Measurements from ENCODE around the gene STAMBPL1. TPM values are rescaled to one million over a fixed set of nuclear protein-coding genes. Genes with fewer than 3 reads are reported as not detected.
"Not testable (repeated sequence)": the region's sequence is repeated elsewhere in the genome, so short reads cannot be mapped to it uniquely, and the experiment has no call there.

Gene STAMBPL1
- total RNA-seq, 1 experiment from 2014 or later, result 23.1 TPM

- no peak for DNase-seq
- Histone ChIP-seq H3K27me3 (no peaks in the 10 kb centered on the region), H3K36me3 (peaks cover 59% of the 10 kb centered on the region), H3K4me3 (no peak overlapping the region), H3K9me3 (no peaks in the 10 kb centered on the region)
These were observed 43.5 kb downstream of the STAMBPL1 start for GRCh38 chr10:88923520-88923919.

DNA sequence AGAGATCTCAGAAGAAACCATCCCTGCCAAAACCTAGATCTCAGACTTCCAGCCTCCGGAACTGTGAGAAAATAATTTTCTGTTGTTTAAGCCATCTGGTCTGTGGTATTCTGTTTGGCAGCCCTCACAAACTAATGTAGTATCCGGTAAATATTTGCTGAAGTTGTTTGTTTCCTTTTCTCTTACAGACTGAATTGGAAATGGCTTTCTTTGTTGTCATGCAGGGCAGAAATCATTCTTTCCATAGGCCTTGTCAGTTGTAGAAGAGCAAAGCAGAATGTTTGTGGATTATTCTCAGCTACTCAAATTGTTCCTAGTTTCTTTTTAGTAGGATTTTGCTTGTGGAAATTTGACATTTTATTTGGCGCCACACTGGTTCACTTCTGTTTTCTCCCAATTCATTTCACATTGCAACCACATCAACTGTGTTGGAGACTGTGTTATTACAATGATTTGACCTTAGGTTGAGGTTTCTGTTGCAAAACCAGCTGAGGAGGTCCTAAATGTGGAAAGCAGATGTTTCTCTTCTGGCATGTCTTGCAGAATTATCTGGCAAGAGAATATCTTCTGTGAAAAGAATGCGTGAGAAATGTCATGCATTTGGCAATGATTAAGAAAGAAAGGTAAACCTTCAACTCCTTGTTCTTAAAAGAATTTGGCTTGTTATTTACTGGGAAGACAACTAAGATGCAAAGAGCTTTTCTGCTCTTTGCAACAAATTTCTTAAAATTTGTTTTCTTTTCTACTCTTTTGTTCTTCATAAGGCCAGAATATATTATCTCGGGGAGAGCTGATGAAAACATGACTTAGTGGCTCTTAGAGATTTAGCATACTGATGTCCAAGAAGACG is 46.7 kb downstream of the STAMBPL1 start:
- Histone ChIP-seq H3K4me3 (no peak overlapping the region), H3K9me3 (no peaks in the 10 kb centered on the region), H3K27me3 (no peaks in the 10 kb centered on the region), H3K36me3 (peaks cover 56% of the 10 kb centered on the region)
- DNase-seq, result peak; percentile 24

DNA sequence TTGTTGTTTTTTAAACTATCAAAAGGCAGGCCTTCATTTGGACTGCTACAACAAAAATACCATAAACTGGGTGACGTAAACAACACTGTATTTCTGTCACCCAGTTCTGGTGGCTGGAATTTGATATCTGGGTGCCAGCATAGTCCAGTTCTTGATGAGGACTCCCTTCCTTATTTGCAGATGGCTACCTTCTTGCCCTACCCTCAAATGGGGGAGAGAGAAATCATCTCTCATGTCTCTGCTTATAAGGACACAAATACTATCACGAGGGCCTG is 47.3 kb downstream of the STAMBPL1 start:
- no peak for DNase-seq
- H3K9me3 ChIP-seq, result no peaks in the 10 kb centered on the region
- H3K36me3 ChIP-seq, result peaks cover 52% of the 10 kb centered on the region
- no peak overlapping the region for H3K4me3 ChIP-seq
- no peaks in the 10 kb centered on the region for H3K27me3 ChIP-seq

GRCh38 chr10:88928254-88928653 is 48.2 kb downstream of the STAMBPL1 start:
- H3K4me3 ChIP-seq, result no peak overlapping the region
- H3K27me3 ChIP-seq, result no peaks in the 10 kb centered on the region
- no peaks in the 10 kb centered on the region for H3K9me3 ChIP-seq
- DNase-seq, result no peak
- H3K36me3 ChIP-seq, result peaks cover 47% of the 10 kb centered on the region

GRCh38 chr10:88931548-88931947 is 51.5 kb downstream of the STAMBPL1 start:
- no peak overlapping the region for H3K4me3 ChIP-seq
- DNase-seq, result no peak

DNA sequence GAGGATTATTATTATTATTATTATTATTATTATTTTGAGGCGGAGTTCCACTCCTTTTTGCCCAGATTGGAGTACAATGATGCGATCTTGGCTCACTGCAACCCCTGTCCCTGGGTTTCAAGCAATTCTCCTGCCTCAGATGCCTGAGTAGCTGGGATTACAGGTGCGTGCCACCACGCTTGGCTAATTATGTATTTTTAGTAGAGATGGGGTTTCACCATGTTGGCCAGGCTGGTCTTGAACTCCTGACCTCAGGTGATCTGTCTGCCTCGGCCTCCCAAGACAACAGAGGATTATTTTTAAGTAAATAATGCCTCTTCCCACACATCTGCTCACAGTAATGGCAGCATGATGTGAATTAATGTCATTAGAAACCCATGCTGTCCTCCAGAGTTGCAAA is 52.0 kb downstream of the STAMBPL1 start:
- not testable (repeated sequence) for H3K4me3 ChIP-seq, DNase-seq, H3K9me3 ChIP-seq, H3K27me3 ChIP-seq
- H3K36me3 ChIP-seq, result peaks cover 26% of the 10 kb centered on the region

More at GRCh38 chr10:88931548-88931947, 51.5 kb downstream of the STAMBPL1 start:
- peaks cover 26% of the 10 kb centered on the region for H3K36me3 ChIP-seq
- no peaks in the 10 kb centered on the region for H3K9me3 ChIP-seq
- H3K27me3 ChIP-seq, result no peaks in the 10 kb centered on the region

- peaks cover 19% of the 10 kb centered on the region for H3K36me3 ChIP-seq
- DNase-seq, result peak; percentile 78
- H3K9me3 ChIP-seq, result no peaks in the 10 kb centered on the region
- H3K4me3 ChIP-seq, result no peak overlapping the region
- no peaks in the 10 kb centered on the region for H3K27me3 ChIP-seq
These were observed 52.7 kb downstream of the STAMBPL1 start for GRCh38 chr10:88932539-88933256.

DNA sequence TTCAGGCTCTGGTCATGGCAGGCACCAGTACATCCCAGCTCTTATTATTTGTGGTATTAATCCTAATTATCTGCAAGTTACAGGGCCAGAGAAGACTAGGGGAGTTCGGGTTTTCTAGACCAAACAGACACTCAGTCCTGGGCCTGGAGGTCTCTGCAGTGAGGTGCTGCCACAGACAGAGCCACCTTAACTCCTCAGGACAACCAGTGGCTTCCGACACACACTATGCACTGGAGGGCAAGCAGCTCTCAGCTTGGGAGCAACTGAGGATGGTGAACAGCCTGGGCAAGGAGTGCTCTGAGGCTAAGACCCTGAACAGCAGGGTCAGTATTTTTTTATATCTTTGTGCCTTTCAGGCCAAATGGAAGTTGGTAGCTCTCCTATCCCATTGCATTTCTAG is 53.5 kb downstream of the STAMBPL1 start:
- Histone ChIP-seq H3K9me3 (no peaks in the 10 kb centered on the region), H3K4me3 (no peak overlapping the region), H3K27me3 (no peaks in the 10 kb centered on the region), H3K36me3 (peaks cover 17% of the 10 kb centered on the region)
- DNase-seq, result no peak

GRCh38 chr10:88934900-88935672 is 55.0 kb downstream of the STAMBPL1 start:
- H3K36me3 ChIP-seq, result peaks cover 11% of the 10 kb centered on the region
- peak; percentile 51 for DNase-seq
- H3K4me3 ChIP-seq, result no peak overlapping the region
- no peaks in the 10 kb centered on the region for H3K27me3 ChIP-seq
- H3K9me3 ChIP-seq, result no peaks in the 10 kb centered on the region

GRCh38 chr10:88936656-88937055 is 56.6 kb downstream of the STAMBPL1 start:
- Histone ChIP-seq H3K27me3 (no peaks in the 10 kb centered on the region), H3K36me3 (peaks cover 11% of the 10 kb centered on the region), H3K9me3 (no peaks in the 10 kb centered on the region), H3K4me3 (no peak overlapping the region)
- no peak for DNase-seq

DNA sequence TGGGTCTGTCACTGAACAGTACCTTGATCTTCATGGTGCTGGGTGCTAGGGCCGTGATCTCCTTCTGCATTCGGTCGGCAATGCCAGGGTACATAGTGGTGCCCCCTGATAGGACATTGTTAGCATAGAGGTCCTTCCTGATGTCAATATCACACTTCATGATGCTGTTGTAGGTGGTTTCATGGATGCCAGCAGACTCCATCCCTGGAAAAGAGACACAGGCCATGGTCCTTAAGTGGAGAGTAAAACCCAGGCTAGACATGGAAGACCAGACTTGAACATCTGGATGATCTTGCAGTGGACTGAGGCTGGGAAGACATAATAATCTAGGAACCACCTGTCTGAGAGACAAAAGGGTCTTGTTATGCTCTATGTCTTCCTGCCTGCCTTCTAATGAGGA is 58.0 kb downstream of the STAMBPL1 start:
- no peak for DNase-seq
- H3K27me3 ChIP-seq, result no peaks in the 10 kb centered on the region
- H3K9me3 ChIP-seq, result no peaks in the 10 kb centered on the region
- peaks cover 11% of the 10 kb centered on the region for H3K36me3 ChIP-seq
- H3K4me3 ChIP-seq, result no peak overlapping the region

DNA sequence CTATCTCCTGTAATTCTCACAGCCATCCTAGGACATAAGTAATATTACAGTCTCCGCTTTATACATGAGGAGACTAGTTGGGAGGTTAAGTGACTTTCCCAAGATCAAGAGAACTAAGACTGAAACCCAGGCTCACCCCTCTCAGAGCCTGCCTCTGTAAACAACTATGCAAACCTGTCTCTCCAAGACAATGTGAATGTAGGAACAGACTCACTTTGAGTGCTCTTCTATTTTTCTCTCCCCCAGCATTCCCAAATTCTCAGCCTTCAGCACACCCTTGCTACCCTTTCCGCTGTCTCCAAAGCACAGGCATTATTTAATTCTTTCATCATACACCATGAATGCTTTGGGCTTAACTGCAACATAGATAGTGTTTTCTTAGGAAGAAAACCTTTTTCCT is 58.9 kb downstream of the STAMBPL1 start:
- H3K27me3 ChIP-seq, result no peaks in the 10 kb centered on the region
- no peak for DNase-seq
- peaks cover 11% of the 10 kb centered on the region for H3K36me3 ChIP-seq
- H3K9me3 ChIP-seq, result no peaks in the 10 kb centered on the region
- no peak overlapping the region for H3K4me3 ChIP-seq

GRCh38 chr10:88941026-88941425 is 61.0 kb downstream of the STAMBPL1 start:
- DNase-seq, result no peak
- Histone ChIP-seq H3K36me3 (peaks cover 5% of the 10 kb centered on the region; the same call in 1 of the 2 replicates), H3K4me3 (no peak overlapping the region), H3K27me3 (no peaks in the 10 kb centered on the region), H3K9me3 (no peaks in the 10 kb centered on the region)

DNA sequence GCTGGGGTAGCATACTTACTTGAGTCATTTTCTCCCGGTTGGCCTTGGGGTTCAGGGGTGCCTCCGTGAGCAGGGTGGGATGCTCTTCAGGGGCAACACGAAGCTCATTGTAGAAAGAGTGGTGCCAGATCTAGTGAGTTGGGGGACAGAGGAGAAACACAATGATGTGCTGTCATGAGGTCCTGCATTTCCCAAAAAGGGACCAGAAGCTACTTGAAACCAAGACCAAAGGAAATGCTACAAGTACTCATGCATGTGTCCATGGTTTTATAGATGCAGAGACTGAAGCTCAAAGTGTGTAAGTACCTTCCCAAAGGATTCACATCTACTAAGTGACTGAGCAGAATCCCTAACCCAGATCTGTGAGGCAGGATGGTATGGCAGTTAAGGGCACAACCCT is 63.7 kb downstream of the STAMBPL1 start:
- H3K36me3 ChIP-seq, result peaks cover 5% of the 10 kb centered on the region; the same call in 1 of the 2 replicates

GRCh38 chr10:88944813-88945212 is 64.8 kb downstream of the STAMBPL1 start:
- H3K36me3 ChIP-seq, result no peaks in the 10 kb centered on the region
- no peak overlapping the region for H3K4me3 ChIP-seq
- H3K27me3 ChIP-seq, result no peaks in the 10 kb centered on the region
- DNase-seq, result no peak
- no peaks in the 10 kb centered on the region for H3K9me3 ChIP-seq

More for the DNA sequence above, 63.7 kb downstream of the STAMBPL1 start:
- Histone ChIP-seq H3K9me3 (no peaks in the 10 kb centered on the region), H3K4me3 (no peak overlapping the region), H3K27me3 (no peaks in the 10 kb centered on the region)
- DNase-seq, result no peak

- no peaks in the 10 kb centered on the region for H3K27me3 ChIP-seq
- H3K36me3 ChIP-seq, result no peaks in the 10 kb centered on the region
- no peak for DNase-seq
- H3K9me3 ChIP-seq, result no peaks in the 10 kb centered on the region
- no peak overlapping the region for H3K4me3 ChIP-seq
These were observed 66.2 kb downstream of the STAMBPL1 start for GRCh38 chr10:88946200-88946599.

DNA sequence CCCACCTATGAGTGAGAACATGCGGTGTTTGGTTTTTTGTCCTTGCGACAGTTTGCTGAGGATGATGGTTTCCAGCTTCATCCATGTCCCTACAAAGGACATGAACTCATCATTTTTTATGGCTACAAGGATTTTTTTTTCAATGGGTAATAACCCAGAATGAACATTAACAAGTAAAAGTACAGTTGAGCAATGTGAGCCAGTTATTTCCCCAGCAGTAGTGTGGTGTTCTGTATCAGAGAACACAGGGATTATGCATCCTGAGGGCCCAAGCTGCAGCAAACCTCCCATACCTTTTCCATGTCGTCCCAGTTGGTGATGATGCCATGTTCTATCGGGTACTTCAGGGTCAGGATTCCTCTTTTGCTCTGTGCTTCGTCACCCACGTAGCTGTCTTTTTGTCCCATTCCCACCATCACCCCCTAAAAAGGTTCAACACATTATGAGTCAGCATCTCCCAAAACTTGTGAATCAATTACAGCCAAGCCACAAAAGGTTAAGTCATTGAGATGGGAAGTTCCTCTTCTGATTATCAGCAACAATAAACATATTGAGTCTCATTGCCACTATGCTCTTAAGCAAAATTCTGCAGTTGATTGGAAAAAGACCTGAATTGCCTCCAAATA is 67.0 kb downstream of the STAMBPL1 start:
- no peaks in the 10 kb centered on the region for H3K36me3 ChIP-seq
- no peaks in the 10 kb centered on the region for H3K27me3 ChIP-seq
- DNase-seq, result no peak
- H3K4me3 ChIP-seq, result no peak overlapping the region
- no peaks in the 10 kb centered on the region for H3K9me3 ChIP-seq

All from MG63 (cell line).